OCI-LY3 (cell line): ENCODE results near the gene BID.
A peak's percentile ranks its signal among the peaks of the same experiment; 100 is the strongest.

Experiments used
- H2AFZ ChIP-seq: fragments of 200-600, 300-600 bp; shearing (Covaris generic); 2 replicates; pipeline ENCODE4 v1.6.0; 2014; ENCODE audit warnings: antibody characterized with exemption, low read depth, low read length
- H3K27ac ChIP-seq: fragments of 200-600, 300-600 bp; sonication (generic); 2 replicates; pipeline ENCODE4 v1.5.1; 2014; ENCODE audit warnings: mild to moderate bottlenecking, low read length, moderate library complexity, mixed read lengths
- H3K27me3 ChIP-seq: fragments of 200-600, 300-600 bp; sonication (generic); 2 replicates; pipeline ENCODE4 v1.6.1; 2014; ENCODE audit warnings: low read depth, low read length, mixed read lengths
- H3K36me3 ChIP-seq: fragments of 200-600, 300-600 bp; sonication (generic); replicated peaks from 2 replicates; pipeline ENCODE3; 2014; ENCODE audit warnings: low read depth, low read length, mixed read lengths
- H3K4me1 ChIP-seq: fragments of 300-600, 200-600 bp; sonication (generic); 2 replicates; pipeline ENCODE4 v1.6.1; 2014; ENCODE audit warnings: low read length, mixed read lengths
- H3K4me2 ChIP-seq: fragments of 200-600, 300-600 bp; sonication (generic); 2 replicates; pipeline ENCODE4 v1.6.1; 2014; ENCODE audit warnings: low read length, mixed read lengths
- H3K4me3 ChIP-seq: fragments of 300-600, 200-600 bp; sonication (generic); 2 replicates; pipeline ENCODE4 v1.5.1; 2014; ENCODE audit warnings: antibody characterized with exemption, mild to moderate bottlenecking, low read length, moderate library complexity
- H3K79me2 ChIP-seq: fragments of 300-600, 200-600 bp; shearing (Covaris generic); 2 replicates; pipeline ENCODE4 v1.6.1; 2014; ENCODE audit warnings: mild to moderate bottlenecking, low read length, mixed read lengths
- H3K9ac ChIP-seq: fragments of 300-600, 200-600 bp; shearing (Covaris generic); 2 replicates; pipeline ENCODE4 v1.6.0; 2014; ENCODE audit warnings: mild to moderate bottlenecking, low read length, moderate library complexity
- H3K9me3 ChIP-seq: fragments of 200-600, 300-600 bp; shearing (Covaris generic); 2 replicates; pipeline ENCODE4 v1.6.1; 2014; ENCODE audit warnings: low read length, mixed read lengths; ENCODE audit not compliant: insufficient read depth
- H4K20me1 ChIP-seq: fragments of 200-600, 300-600 bp; sonication (generic); 2 replicates; pipeline ENCODE4 v1.6.1; 2016; ENCODE audit warnings: low read length, mixed read lengths; ENCODE audit not compliant: insufficient read depth
- EZH2phosphoT487 ChIP-seq: fragments of 200-600 bp; shearing (Covaris generic); IDR thresholded peaks from 2 replicates; pipeline ENCODE4 v1.6.1; 2018; ENCODE audit warnings: antibody characterized with exemption, mixed run types, low read depth
- TF ChIP-seq, protein P1 (sequence below): fragments of 200-600, 300-600 bp; sonication (generic); IDR thresholded peaks from 2 replicates; pipeline ENCODE4 v1.5.1; 2014; ENCODE audit warnings: antibody characterized with exemption, low read length, low read depth

BID gene

DNA sequence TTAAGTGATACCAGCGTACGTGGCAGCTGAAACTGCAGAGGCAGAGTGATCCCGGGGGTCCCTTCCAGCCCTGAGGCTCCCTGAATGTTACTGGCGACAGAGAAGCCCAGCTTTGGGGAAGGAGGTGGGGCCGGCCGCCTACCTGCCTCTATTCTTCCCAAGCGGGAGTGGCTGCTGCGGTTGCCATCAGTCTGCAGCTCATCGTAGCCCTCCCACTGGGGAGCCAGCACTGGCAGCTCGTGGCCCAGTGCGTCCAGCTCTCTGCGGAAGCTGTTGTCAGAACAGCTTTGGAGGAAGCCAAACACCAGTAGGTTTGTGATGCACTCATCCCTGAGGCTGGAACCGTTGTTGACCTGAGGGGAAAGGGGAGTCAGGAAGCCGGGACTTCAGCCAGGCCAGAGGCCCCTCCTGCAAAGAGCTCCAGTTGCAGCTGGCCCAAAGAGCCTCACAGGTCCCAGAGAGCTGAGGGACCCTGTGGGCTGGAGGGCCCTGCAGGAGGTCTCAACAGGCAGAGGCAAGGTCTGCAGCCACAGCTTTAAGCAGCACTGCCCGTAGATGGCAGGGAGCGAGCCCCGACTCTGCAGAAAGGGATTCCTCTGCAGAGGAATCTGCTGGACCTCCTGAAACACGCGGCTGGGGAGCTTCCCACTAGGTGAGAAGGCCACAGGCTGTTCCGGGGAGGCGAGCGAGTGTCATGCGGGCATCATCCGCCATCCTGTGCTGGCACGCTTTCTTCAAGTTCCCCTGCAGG is 30.4 kb downstream of the BID start:
- H3K27ac ChIP-seq = no peak overlapping the region

DNA sequence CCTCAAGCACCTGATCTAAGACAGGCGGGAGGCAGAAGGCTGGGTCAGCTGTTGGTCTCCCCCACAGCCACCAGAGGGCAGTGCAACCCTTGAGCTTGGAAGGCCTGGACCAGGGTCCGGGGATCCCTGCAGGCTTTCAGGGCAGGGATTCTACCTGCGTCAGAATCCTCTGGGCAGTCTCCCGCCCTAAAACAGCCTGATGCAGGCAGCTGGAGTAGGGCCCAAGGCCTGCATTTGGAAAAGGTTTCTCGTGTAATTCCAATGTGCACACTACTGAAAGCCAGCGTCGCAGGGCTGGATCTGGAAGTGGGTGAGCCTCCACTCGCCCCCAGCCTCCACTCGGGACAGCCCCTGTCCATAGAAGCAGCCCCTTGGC is 31.8 kb downstream of the BID start:
- Histone ChIP-seq H3K9me3 (no peaks in the 10 kb centered on the region), H3K9ac (no peak overlapping the region; the same call in 1 of the 2 replicates), H3K79me2 (peaks cover 73% of the 10 kb centered on the region), H3K4me1 (peaks cover 21% of the 10 kb centered on the region), H3K4me2 (peak overlapping the region; percentile 51), H2AFZ (no peak overlapping the region), H3K27me3 (no peaks in the 10 kb centered on the region), H3K27ac (peak overlapping the region; percentile 18), H3K36me3 (peaks cover 69% of the 10 kb centered on the region), H3K4me3 (no peak overlapping the region), H4K20me1 (peaks cover 56% of the 10 kb centered on the region)
- TF ChIP-seq, protein P1, sequence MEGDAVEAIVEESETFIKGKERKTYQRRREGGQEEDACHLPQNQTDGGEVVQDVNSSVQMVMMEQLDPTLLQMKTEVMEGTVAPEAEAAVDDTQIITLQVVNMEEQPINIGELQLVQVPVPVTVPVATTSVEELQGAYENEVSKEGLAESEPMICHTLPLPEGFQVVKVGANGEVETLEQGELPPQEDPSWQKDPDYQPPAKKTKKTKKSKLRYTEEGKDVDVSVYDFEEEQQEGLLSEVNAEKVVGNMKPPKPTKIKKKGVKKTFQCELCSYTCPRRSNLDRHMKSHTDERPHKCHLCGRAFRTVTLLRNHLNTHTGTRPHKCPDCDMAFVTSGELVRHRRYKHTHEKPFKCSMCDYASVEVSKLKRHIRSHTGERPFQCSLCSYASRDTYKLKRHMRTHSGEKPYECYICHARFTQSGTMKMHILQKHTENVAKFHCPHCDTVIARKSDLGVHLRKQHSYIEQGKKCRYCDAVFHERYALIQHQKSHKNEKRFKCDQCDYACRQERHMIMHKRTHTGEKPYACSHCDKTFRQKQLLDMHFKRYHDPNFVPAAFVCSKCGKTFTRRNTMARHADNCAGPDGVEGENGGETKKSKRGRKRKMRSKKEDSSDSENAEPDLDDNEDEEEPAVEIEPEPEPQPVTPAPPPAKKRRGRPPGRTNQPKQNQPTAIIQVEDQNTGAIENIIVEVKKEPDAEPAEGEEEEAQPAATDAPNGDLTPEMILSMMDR = peak; percentile 78
- TF ChIP-seq EZH2phosphoT487 = no peak

More for the DNA sequence above, 30.4 kb downstream of the BID start:
- TF ChIP-seq EZH2phosphoT487 = no peak
- TF ChIP-seq, protein P1 = no peak
- Histone ChIP-seq H3K4me3 (no peak overlapping the region), H3K9ac (no peak overlapping the region), H4K20me1 (peaks cover 59% of the 10 kb centered on the region), H3K27me3 (no peaks in the 10 kb centered on the region), H2AFZ (no peak overlapping the region), H3K4me2 (no peak overlapping the region), H3K9me3 (no peaks in the 10 kb centered on the region), H3K36me3 (peaks cover 58% of the 10 kb centered on the region), H3K79me2 (peaks cover 86% of the 10 kb centered on the region), H3K4me1 (peaks cover 21% of the 10 kb centered on the region)

DNA sequence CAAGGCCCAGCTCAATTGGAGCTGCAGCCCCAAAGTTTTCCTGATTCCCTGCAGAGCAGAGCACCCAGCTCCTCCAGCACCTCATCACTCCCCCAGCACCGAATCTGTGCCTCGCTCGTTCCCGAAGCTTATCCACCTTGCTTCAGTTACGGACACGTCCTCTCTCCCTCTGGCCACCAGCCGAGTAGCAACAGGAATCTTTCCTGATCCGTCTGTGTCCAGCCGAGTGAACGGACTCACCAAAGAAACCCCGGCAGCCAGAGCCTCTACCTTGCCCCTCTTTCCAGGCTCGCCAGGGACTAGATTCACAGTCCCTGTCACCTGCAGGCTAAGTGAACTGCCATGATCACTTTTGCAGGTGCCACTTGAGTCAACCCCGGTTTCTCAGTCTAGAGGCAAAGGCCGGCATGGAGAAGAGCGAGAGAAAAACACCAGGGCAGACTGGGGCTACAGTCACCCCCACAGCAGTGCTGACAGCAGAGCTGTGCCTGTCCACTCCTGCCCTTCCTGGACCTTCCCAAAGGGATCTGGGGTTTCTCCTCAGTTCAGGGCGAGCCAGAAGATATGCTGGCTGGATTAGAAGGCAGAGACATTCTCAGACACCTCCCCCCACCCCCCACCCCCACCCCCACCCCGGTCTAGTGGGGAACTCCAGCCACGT is 32.3 kb downstream of the BID start:
- Histone ChIP-seq H3K9ac (peak overlapping the region; percentile 17; the same call in 1 of the 2 replicates), H3K27me3 (no peaks in the 10 kb centered on the region), H3K9me3 (no peaks in the 10 kb centered on the region), H3K4me2 (peak overlapping the region; percentile 33), H3K36me3 (peaks cover 71% of the 10 kb centered on the region), H2AFZ (no peak overlapping the region), H4K20me1 (peaks cover 53% of the 10 kb centered on the region), H3K4me3 (no peak overlapping the region), H3K79me2 (peaks cover 68% of the 10 kb centered on the region), H3K27ac (peak overlapping the region; percentile 54), H3K4me1 (peaks cover 21% of the 10 kb centered on the region)
- TF ChIP-seq EZH2phosphoT487 = no peak
- TF ChIP-seq, protein P1 = no peak

DNA sequence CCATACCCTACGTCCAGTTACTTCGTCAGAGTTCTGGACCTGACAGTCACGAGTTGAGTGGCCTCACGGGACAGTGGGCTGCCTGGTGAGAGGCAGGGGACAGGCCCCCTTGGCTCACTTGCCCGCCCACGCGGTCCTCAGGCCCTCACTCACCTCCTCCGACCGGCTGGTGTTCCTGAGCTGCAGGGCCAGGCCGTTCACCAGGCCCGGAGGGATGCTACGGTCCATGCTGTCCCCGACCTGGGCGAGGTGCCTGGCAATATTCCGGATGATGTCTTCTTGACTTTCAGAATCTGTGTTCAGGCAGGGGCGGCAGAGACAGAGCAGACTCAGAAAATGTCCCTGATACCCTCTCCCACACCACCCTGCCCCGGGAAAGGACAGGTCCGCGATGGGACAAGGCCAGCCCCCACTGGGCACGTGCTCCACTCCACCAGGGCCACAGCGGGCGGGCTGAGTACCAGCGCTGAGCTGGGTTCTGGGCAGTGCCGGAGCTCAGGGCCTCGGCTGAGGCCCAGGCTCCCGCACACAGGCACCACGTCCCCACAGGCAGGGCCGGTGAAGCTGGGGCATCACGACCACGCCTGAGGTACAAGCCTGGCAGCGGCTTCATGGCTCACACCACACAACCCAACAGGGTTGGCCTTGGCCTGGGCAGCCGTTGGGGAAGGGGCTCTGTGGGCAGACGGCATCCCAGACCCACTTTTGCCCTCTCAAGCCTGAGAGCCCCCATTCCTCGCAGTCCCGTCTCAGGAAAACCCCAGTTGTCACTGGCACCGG is 34.9 kb downstream of the BID start:
- Histone ChIP-seq H3K27me3 (no peaks in the 10 kb centered on the region), H3K79me2 (peaks cover 42% of the 10 kb centered on the region), H3K36me3 (peaks cover 82% of the 10 kb centered on the region), H2AFZ (no peak overlapping the region), H3K4me3 (no peak overlapping the region), H3K9ac (no peak overlapping the region), H4K20me1 (peaks cover 36% of the 10 kb centered on the region), H3K27ac (no peak overlapping the region), H3K4me1 (peaks cover 21% of the 10 kb centered on the region), H3K9me3 (no peaks in the 10 kb centered on the region), H3K4me2 (no peak overlapping the region)
- no peak for TF ChIP-seq EZH2phosphoT487
- TF ChIP-seq, protein P1 = no peak
